ENCODE data around the gene TFAP2E.

TFAP2E gene

DNA sequence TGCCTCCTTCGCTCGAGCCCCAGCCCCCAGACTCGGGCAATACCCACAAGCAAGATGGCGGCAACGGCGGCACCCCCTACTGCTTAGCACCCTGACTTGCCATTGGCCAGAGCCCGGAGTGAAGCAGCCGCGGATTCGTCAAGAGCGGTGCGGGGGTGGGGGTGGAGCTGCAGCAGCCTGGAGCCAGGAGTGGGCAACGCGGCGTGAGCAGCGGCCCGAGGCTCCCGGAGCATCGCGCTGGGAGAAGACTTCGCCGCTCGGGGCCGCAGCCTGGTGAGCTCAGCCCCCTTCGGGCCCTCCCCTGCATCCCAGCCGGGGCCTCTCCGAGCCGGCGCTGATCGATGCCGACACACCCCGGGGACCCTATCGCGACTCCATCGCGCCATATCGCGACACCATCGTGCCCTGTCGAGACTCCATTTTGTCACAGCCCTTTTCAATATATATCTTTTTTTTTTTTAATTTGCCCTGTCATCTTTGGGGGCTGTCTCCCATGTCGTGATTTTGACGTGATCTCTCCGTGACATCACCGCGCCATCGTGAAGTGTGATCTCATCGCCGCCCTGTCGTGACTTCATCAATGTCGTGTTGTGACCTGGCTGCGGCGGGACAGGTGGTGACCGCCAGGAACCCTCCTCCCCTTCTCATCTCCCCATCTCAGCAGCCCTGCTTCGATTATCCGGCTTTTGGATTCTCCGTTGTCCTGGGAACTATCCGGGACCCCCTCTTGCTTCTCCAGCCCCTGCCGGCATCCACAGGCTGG is 15.3 kb upstream of the TFAP2E start, which contains the start of gene NCDN:
Gene NCDN, plus strand, starts transcription at position 189 of the 763 bp plus-strand sequence. Its CDS starts 392 bp downstream, at position 581.
- peak; percentile 96 for DNase-seq

DNA sequence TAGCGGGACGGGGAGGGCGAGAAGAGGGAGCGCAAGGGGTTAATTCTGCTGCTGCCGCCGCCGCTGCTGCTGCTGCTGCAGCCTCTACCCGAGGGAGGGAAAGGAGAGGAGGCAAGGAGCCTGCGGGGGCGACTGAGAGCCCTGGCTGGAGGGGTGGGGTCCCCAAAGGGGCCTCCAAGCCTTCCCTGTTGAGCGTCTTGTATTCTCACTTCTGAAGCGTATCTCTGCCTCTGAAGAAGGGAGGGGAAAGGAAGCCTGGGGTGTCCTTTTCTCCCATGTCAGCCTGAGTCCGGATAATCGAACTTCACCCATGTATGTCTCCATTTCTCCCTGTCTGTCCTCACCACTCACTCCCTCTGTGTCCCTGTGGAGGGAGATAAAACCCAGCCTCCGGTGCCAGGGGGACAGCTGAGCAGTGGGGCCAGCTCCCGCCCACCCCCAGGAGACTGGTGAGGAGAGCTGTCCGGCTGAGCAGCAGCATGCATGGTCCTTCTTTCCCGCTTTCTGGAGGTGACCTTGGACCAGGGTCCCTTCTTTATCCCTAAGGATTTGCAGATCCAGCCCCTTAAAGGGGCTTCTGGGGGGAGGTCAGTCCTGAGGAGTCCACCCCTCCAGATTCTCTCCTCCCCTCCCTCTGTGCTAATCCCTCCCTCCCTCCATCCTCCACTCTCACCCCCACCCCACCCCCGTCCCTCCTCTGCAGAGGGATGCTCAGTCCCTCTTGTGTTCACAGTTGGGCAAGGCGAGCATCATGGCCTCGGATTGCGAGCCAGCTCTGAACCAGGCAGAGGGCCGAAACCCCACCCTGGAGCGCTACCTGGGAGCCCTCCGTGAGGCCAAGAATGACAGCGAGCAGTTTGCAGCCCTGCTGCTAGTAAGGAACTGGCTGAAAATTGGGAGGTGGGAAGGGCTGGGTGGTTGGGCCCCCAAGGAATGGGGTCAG is 14.5 kb upstream of the TFAP2E start:
- peak; percentile 34 for DNase-seq

DNA sequence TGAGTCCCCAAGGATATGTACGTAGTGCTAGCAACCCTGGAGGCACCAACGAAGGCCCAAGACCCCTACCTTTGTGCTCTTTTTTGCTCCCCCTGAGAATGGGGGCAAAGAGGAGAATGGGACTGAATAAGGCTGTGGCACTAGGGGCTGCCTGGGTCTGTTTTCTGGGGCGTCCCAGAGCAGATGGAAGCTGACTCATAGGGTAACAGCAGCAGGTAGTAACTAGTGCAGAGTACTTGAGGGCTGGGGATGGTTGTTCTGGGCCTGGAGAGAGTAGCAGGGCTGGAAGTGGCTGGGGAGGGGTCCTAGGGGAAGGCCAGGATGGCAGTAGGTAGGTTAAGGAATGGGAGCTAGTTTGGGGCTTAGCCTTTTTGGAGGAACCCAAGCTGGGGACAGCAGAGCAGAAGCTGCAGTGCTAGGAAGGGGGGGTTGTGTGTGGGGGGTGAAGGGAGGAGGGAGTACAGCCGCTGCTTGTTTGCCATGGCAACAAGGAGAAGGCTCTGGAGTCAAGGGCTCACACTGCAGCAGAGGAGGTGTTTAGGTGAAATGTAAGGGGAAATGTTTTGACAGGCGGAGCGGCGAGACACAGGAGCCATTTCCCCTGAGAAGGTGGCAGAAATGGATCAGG is 13.7 kb upstream of the TFAP2E start:
- no peak for DNase-seq

DNA sequence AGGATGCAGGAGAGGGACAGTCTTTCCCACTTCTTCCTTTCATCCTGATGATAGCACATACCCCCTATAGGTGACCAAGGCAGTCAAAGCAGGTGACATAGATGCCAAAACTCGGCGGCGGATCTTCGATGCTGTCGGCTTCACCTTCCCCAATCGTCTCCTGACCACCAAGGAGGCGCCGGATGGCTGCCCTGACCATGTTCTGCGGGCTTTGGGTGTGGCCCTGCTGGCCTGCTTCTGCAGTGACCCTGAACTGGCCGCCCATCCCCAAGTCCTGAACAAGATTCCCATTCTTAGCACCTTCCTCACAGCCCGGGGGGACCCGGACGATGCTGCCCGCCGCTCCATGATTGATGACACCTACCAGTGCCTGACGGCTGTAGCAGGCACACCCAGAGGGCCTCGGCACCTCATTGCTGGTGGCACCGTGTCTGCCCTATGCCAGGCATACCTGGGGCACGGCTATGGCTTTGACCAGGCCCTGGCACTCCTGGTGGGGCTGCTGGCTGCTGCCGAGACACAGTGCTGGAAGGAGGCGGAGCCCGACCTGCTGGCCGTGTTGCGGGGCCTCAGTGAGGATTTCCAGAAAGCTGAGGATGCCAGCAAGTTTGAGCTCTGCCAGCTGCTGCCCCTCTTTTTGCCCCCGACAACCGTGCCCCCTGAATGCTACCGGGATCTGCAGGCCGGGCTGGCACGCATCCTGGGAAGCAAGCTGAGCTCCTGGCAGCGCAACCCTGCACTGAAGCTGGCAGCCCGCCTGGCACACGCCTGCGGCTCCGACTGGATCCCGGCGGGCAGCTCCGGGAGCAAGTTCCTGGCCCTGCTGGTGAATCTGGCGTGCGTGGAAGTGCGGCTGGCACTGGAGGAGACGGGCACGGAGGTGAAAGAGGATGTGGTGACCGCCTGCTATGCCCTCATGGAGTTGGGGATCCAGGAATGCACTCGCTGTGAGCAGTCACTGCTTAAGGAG is 12.6 kb upstream of the TFAP2E start:
- no peak for DNase-seq

DNA sequence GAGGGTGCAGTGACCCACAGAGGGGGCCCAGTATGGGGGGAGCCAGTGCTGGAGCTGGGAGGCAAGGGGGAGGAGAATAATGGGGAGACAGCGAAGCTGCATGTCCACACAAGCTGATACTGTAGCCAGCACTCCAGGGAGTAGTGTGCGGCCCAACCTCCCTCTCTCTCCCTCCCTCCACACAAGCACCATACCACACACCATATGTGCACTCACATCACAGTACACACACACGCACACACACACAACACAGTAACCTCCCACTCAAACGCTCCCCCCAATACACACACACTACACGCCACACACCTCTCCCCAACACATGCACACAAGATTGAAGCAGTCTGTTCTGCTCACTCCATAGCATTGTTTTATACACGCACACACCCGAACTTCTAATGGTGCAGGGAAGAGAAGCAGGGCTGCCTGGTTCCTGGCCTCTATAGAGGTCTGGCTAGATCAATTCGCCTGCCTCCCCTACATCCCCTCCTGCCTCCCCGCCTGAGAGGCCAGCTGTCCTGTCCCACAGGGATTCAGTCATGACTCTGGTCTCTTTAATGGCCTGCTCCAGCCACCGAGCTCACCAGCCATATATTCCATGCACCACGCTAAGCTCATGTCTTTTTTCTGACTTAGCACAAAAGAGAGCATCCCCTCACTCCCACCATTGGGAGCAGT is 11.7 kb upstream of the TFAP2E start:
- DNase-seq: no peak

DNA sequence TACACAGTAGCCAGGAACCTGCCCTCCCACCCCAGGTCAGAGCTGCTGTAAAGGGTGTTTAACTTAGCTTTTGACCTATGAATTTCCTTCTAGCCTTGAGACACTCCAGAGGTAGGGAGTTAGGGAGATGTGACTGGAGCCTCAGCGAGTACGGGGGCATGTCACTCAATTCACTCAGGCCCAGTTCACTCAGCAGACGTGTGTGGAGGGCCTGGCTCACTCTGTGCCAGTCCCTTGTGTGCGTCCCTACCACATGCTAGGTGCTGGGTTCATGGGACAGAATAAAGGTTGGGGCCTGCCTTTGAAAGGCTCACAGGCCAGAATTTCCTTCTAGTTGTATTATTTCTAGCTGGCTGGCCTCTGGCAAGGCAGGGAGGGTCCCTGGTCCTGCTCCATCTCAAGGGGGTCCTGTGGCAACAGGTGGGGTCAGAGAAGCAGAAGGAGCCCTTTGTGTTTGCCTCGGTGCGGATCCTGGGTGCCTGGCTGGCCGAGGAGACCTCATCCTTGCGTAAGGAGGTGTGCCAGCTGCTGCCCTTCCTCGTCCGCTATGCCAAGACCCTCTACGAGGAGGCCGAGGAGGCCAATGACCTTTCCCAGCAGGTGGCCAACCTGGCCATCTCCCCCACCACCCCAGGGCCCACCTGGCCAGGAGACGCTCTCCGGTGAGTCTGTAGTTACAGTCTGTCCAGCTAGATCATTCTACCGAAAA is 11.0 kb upstream of the TFAP2E start:
- no peak for DNase-seq

DNA sequence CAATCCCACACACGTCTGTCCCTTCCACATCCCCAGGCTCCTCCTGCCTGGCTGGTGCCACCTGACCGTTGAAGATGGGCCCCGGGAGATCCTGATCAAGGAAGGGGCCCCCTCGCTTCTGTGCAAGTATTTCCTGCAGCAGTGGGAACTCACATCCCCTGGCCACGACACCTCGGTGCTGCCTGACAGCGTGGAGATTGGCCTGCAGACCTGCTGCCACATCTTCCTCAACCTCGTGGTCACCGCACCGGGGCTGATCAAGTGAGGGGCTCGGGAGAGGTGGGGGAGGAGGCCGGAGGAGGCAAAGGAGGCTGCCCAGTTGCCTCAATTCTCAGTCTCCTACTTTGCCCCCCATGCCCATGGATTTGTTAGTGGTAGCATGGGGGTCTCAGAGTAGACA is 9.9 kb upstream of the TFAP2E start:
- no peak for DNase-seq

DNA sequence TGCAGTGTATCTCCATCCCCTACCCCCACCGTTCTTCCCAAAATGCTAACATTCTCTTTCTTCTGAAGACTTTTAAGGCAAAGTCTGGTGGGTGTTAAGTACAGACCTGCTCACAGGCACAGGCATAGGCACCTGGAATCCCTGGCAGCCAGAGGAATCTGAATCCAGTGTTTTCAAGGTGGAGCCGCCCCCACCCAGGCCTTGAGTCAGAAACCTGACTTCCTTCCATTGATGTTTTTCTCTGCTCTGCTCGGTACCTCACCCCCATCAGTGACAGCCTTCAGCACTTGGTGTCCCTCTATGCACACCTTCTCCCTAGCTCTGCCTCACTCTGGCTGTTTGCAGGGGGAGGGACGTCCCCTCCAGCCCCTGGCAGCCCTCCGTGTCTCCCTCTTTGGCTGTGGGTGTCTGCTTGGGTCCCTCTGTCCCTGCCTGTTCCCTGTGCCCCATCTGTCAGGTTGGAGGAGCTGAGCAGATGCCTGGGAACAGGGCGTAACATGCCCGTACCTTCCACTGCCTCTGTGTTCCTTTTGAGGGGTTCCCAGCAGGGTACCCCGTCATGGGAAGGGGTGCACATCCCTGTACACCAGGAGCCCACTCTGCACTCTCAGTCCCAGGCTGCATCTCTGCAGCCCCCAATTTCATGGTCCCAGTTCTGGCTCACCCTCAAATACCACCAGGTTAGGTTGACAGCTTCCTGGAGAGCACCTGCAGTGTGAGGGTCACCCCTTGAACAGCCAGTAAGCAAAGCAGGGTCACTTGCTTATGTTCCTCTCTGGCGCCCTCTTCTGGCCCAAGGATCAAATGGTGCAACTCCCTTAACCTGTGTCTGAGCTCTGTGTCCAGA is 8.9 kb upstream of the TFAP2E start:
- peak; percentile 83 for DNase-seq

DNA sequence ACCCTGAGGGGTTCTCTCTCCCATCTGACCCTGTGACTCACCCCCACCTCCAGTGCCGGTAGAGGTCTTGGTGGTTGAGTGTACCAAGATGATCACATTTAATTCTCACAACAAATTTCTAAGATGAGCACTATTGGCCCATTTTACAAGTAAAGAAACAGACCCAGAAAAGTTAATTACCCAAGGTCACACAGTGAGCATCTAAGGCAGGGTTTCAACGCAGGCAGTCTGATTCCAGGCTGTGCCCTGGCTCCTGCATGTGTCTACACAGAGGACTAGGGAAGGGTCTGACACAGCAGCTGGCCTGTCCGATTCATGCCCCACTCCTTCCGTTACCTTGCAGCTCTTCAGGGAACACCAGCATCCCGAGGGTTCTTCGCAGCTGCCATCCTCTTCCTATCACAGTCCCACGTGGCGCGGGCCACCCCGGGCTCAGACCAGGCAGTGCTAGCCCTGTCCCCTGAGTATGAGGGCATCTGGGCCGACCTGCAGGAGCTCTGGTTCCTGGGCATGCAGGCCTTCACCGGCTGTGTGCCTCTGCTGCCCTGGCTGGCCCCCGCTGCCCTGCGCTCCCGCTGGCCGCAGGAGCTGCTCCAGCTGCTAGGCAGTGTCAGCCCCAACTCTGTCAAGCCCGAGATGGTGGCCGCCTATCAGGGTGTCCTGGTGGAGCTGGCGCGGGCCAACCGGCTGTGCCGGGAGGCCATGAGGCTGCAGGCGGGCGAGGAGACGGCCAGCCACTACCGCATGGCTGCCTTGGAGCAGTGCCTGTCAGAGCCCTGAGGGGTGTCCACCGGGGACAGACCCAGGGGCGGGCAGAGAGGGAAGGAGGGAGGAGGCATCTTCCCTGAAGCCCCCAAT is 8.0 kb upstream of the TFAP2E start:
- DNase-seq: no peak

DNA sequence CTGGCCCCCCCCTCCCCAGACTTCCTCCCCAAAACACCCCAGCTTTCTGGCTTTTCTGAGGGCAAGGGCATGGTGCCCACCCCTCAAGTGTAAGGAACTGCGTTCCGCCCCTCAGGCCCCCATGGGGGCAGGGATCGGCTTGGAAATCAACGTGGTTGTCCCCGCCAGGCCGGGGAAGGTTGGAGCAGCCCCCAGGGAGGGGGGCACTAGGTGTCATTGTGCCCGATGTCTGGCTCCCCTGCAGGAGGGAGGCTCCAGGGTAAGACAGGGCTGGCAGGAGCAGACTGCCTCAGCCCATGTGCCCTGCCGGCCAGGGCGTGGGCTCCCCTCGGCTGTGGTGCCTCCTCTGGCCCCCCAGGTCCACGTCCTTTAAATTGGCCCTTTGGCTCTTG is 7.4 kb upstream of the TFAP2E start:
- no peak for DNase-seq

DNA sequence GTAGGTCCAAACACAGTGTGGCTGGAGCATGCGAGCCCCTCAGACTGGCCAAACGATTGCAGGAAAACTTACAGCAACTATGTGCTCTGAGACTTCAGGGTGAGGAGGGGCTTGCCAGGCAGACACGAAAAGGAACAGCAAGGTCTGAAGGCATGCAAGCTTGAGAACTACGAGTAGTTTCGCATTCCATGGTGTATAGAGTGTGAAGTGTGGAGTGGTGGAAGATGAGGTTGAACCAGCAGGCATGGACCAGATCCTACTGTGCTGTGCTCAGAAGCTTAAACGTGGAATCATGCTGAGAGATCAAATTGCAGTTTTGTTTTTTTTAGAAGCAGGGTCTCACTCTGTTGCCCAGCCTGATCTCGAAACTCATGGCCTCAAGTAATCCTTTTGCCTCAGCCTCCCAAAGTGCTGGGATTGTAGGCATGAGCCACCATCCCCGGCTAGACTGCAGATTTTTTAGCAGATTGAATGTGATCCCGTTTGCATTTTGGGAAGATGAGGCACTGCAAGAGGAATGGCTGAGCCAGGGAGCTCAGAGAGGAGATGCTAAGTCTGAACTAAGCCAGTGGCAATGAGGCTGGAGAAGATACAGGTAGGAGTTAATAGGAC is 5.1 kb upstream of the TFAP2E start:
- DNase-seq: no peak

DNA sequence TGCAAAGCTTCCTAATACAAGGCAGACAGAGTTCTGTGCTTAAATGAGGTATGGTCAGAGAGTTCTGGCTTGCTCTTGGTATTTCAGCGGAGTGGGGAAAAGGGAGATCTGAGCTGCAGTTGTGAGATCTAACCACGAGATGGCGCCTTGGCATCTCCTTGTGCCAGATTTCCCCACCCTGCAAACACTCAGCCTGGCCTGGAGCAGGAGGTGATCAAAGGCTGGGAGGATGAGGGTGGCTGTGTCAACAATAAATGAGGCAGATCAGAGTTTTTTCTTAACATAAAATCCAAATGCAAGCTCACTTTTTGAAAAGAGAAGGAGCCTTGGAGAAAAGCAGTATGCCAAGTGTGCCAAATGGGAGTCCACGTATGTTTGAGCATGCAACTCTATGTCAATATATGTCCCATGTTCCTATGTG is 4.1 kb upstream of the TFAP2E start:
- DNase-seq: peak; percentile 74

DNA sequence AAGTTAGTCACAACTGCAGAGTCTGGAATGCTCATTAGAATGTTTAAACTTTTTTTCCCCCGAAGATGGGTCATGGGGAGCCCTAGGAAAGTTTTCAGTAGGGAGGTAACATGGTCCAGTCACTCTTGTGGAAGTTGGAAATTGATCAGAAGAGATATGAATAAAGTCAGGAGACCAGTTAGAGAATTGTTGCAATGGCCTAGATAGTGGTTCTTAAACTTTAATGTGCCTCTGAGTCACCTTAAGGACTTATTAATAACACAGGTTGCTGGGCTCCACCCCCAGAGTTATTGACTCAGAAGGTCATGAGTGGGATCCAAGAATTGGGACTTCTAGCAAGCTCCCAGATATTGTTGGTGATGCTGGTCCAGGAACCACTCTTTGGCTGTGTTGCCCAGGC is 3.2 kb upstream of the TFAP2E start:
- DNase-seq: no peak

DNA sequence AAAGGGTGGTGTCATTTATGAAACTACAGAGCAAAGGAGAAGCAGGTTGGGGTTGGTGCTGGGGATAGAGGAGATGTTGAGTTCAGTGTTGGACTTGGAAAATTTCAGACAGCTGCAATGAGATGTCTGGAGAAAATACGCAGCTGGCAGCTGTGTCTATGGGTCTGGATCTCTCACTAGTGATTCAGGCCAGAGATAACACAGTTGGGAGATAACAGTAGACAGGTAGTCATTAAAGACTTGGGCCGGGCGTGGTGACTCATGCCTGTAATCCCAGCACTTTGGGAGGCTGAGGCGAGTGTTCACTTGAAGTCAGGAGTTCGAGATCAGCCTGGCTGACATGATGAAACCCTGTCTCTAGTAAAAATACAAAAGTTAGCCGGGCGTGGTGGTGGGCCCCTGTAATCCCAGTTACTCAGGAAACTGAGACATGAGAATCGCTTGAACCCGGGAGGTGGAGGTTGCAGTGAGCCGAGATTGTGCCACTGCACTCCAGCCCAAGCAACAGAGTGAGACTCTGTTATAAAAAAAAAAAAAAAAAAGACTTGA is 2.5 kb upstream of the TFAP2E start:
- no peak for DNase-seq

DNA sequence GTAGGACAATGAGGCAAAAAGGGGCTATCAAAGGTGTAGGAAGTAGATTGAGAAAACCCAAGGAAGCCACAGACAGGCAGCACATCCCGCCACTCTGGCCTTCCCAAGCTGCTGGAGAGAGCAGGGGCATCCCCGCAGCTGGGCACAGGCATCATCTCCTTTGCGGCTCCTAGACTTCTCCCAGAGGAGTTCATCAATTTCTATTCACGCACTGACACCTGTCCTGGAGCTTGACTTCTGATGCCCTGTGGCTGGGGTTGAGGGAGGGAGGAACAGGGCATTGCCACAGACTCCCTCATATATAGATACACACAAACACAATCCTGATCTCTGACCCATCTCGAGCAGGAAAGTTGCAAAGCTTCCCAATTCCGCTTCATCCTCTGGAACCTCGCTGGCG is 1.9 kb upstream of the TFAP2E start:
- no peak for DNase-seq

DNA sequence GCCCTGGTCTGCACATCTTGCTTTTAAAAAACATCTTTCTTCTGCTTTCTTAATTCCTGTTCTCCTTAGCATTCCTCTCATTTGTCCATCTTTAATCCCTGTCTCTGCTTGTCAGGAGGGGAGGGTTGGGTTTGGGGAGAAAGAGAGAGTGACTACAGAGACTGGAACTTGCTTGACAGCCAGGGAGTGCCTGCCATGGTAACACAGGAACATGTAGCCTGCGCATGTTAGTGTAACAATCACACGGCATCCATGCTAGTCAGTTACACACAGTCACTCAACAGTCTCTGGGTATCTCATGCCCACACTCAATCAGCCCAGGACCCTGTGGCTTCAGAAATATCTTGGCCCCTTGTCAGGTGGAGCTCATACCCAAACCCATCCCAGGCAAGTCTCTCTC is 818 bp upstream of the TFAP2E start:
- DNase-seq: no peak

DNA sequence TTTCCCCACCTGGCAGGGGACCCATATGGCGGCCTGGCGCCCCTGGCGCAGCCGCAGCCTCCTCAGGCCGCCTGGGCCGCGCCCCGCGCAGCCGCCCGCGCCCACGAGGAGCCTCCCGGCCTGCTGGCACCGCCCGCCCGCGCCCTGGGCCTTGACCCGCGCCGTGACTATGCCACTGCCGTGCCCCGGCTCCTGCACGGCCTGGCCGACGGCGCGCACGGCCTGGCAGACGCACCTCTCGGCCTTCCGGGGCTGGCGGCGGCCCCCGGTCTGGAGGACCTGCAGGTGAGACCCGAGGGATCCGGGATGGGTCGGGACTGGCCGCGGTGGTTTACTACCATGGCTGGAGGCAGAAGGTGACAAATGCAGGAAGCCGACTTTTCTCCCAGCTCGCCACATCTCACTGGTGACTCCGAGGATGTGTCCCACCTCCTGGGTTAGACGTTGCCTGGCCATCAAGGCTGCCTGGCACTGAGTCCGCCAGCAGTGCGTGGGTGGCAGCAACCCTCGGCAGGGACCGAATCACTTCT is 1.1 kb downstream of the TFAP2E start:
- no peak for DNase-seq
